Measurements from ENCODE around the gene CNTN5. TPM values are rescaled to one million over a fixed set of nuclear protein-coding genes. Genes with fewer than 3 reads are reported as not detected.

Gene CNTN5
- total RNA-seq: 0.12 TPM in 1 of 2 replicates, not detected in the other

DNA sequence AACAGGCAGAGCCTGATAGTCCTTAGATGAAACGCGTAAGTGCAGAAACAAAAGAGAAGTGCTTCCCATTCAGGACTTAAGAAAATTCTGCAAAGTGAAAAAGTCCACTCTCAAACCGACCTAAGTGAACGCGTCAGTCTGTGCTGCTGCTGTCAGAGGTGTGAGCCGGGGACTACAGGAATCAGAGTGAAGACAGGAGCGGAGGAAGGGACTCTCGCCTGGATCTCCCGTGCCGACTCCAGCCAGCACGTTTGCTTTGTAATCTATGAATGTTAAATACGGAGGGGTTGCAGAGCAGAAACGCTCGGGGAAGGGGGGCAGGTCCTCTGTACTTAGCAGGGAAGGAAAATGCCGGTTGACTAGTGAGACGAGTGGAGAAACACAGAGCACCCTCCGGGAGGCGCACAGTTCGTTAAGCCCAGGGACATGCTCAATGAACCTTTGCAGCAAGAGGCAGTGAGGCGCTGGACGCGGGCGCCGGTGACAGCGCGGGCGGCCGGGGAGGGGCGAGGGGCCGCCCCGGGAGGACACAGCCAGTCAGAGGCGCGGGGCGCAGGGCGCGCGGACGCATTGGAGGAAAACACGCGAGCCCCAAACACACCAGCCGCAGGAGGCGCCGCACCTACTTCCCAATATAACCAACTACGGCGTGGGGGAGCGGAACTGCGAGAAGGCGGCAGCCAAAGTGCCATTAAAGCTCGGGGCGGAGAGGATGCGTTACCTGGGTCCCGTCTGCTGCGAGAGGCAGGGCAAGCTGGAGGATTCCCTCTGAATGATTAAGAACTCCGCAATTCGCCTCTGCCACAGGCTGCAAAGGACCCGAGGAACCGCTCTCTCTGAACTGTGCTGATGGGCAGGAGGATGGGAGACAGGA, at the start of gene CNTN5:
Gene CNTN5, plus strand, starts transcription at position 598 of the 874 bp plus-strand sequence.

